Endothelial cell of umbilical vein (primary cell): ENCODE measurements around the gene PRDM16.

Source experiments
- CTCF ChIP-seq, 2 donors: IDR thresholded peaks; 1 replicate in 1 of 2; 2 replicates in 1 of 2; pipeline ENCODE4 v1.5.1; 2011; ENCODE audit warnings: low read length in 2 of 2, mild to moderate bottlenecking in 2 of 2, moderate library complexity in 2 of 2, control low read depth in 1 of 2, inconsistent platforms in 1 of 2, low read depth in 1 of 2; ENCODE audit not compliant: insufficient read depth in 1 of 2; ENCODE audit errors: extremely low read depth in 1 of 2
- EZH2 ChIP-seq: IDR thresholded peaks from 2 replicates; pipeline ENCODE4 v1.6.1; 2012; ENCODE audit warnings: borderline replicate concordance, low read depth, mild to moderate bottlenecking, moderate library complexity, low read length, inconsistent platforms; ENCODE audit not compliant: severe bottlenecking
- FOS ChIP-seq: IDR thresholded peaks from 2 replicates; pipeline ENCODE4 v1.6.1; 2011; ENCODE audit warnings: mild to moderate bottlenecking, low read length, moderate library complexity, borderline replicate concordance; ENCODE audit not compliant: insufficient read depth
- MYC ChIP-seq: IDR thresholded peaks from one replicate; pipeline ENCODE4 v1.6.1; 2011; ENCODE audit warnings: mild to moderate bottlenecking, low read depth, low read length
- POLR2A ChIP-seq: IDR thresholded peaks from 2 replicates; pipeline ENCODE4 v1.6.1; 2012; ENCODE audit warnings: low read depth, mild to moderate bottlenecking, control low read depth, low read length

GRCh38 chr1:3393987-3394920 lies 325.3 kb downstream of the PRDM16 start:
- TF ChIP-seq CTCF (IDR thresholded peaks at IDR 0.05; ENCODE audit: extremely low read depth in 1 of 2, insufficient read depth in 1 of 2, low read depth in 1 of 2, low read length in 2 of 2): no peak
- no peak for TF ChIP-seq EZH2
- no peak for TF ChIP-seq FOS
- TF ChIP-seq POLR2A: no peak
- no peak for TF ChIP-seq MYC
